K562 (cell line): ENCODE data around the gene NUP43. TPM values are rescaled to one million over a fixed set of nuclear protein-coding genes. Genes with fewer than 3 reads are reported as not detected.

Source experiments
- ARHGAP35 ChIP-seq: fragments of 450-650 bp; IDR thresholded peaks from 2 replicates; pipeline ENCODE4 v1.6.1; 2018; ENCODE audit not compliant: partially characterized antibody
- CC2D1A ChIP-seq: fragments of 450-650 bp; IDR thresholded peaks from 2 replicates; pipeline ENCODE4 v1.6.1; 2017; ENCODE audit warnings: mild to moderate bottlenecking
- CGGBP1 ChIP-seq: fragments of 250-450 bp; sonication (Bioruptor Pico); IDR thresholded peaks from 2 replicates; pipeline ENCODE4 v1.9.0; 2021; ENCODE audit warnings: mild to moderate bottlenecking
- CTCF ChIP-seq, 3 experiments: IDR thresholded peaks in 2 of 3; conservative IDR thresholded peaks in 1 of 3; 2 replicates each; pipeline ENCODE4 v1.5.1; 2011 to 2012; ENCODE audit warnings: low read length in 3 of 3, mild to moderate bottlenecking in 3 of 3, control low read depth in 2 of 3, improper control_type of control experiment in 1 of 3, inconsistent platforms in 1 of 3, low read depth in 1 of 3, mixed read lengths in 1 of 3, moderate library complexity in 1 of 3; ENCODE audit not compliant: insufficient read depth in 2 of 3
- ELK3 ChIP-seq: fragments of 450-650 bp; formaldehyde crosslinking; IDR thresholded peaks from 2 replicates; pipeline ENCODE4 v1.4.0; 2020; ENCODE audit warnings: mild to moderate bottlenecking
- IFI16 ChIP-seq: fragments of 250-450 bp; sonication (Bioruptor Pico); IDR thresholded peaks from 2 replicates; pipeline ENCODE4 v2.1.2; 2022; ENCODE audit warnings: mild to moderate bottlenecking, inconsistent platforms
- LARP7 ChIP-seq: fragments of 450-650 bp; IDR thresholded peaks from 2 replicates; pipeline ENCODE4 v1.6.1; 2016
- LCOR ChIP-seq: sonication (generic); formaldehyde crosslinking; IDR thresholded peaks from 2 replicates; pipeline ENCODE4 v1.8.0; 2022; ENCODE audit warnings: mild to moderate bottlenecking, missing genetic modification reagents
- NONO ChIP-seq, 2 experiments: fragments of 200-400 bp in 1 of 2; fragments of 450-650 bp in 1 of 2; formaldehyde crosslinking in 1 of 2; IDR thresholded peaks; 2 replicates each; pipeline ENCODE4 v1.6.1; 2017; ENCODE audit warnings: low read depth in 2 of 2, mild to moderate bottlenecking in 2 of 2, moderate library complexity in 2 of 2, low read length in 1 of 2
- PHB2 ChIP-seq: fragments of 450-650 bp; IDR thresholded peaks from 2 replicates; pipeline ENCODE4 v1.6.1; 2017; ENCODE audit warnings: low read depth
- PKNOX1 ChIP-seq: fragments of 450-650 bp; IDR thresholded peaks from 2 replicates; pipeline ENCODE4 v1.6.1; 2016
- SP1 ChIP-seq: sonication (generic); formaldehyde crosslinking; IDR thresholded peaks from 2 replicates; pipeline ENCODE4 v1.8.1; 2022; ENCODE audit warnings: mild to moderate bottlenecking, missing genetic modification reagents
- ZC3H4 ChIP-seq: sonication (generic); formaldehyde crosslinking; IDR thresholded peaks from 2 replicates; pipeline ENCODE4 v1.9.0; 2021; ENCODE audit warnings: missing genetic modification reagents, borderline replicate concordance
- ZNF316 ChIP-seq: fragments of 450-650 bp; IDR thresholded peaks from 2 replicates; pipeline ENCODE4 v1.6.1; 2016
- ZNF431 ChIP-seq: sonication (generic); formaldehyde crosslinking; IDR thresholded peaks from 2 replicates; pipeline ENCODE4 v1.8.0; 2022; ENCODE audit warnings: mild to moderate bottlenecking, missing genetic modification reagents
- ZNF449 ChIP-seq: fragments of 250-450 bp; sonication (Bioruptor Pico); IDR thresholded peaks from 2 replicates; pipeline ENCODE4 v1.8.0; 2022; ENCODE audit warnings: moderate library complexity, mild to moderate bottlenecking, inconsistent platforms
- ZNF518B ChIP-seq: fragments of 250-450 bp; sonication (Bioruptor Pico); IDR thresholded peaks from 2 replicates; pipeline ENCODE4 v1.5.0; 2021; ENCODE audit warnings: mild to moderate bottlenecking, moderate library complexity
- ZNF76 ChIP-seq: fragments of 250-450 bp; sonication (Bioruptor Pico); IDR thresholded peaks from 2 replicates; pipeline ENCODE4 v1.4.0; 2020; ENCODE audit warnings: mild to moderate bottlenecking, moderate library complexity, borderline replicate concordance
- ZNF780A ChIP-seq: fragments of 250-450 bp; sonication (Bioruptor Pico); IDR thresholded peaks from 2 replicates; pipeline ENCODE4 v1.5.0; 2021; ENCODE audit warnings: mild to moderate bottlenecking
- polyA plus RNA-seq, 8 experiments: library from polyadenylated mRNA; depleted of rRNA in 4 of 8; stranded (reverse) in 5 of 8; unstranded in 3 of 8; fragments of >200 nt; fragmentation: Nextera tagmentation in 2 of 8; fragmentation: Illumina TruSeq in 1 of 8; extraction: Ambion mirVana in 2 of 8; extraction: Trizol in 1 of 8; gene quantifications; 2 replicates each; pipeline versions ENCODE4 v1.2.1 to v1.2.3, GENCODE V29; 2011 to 2014; ENCODE audit warnings: inconsistent platforms in 1 of 8, missing spikeins in 1 of 8
- total RNA-seq, 7 experiments: library from RNA; depleted of rRNA in 6 of 7; stranded (reverse); fragments of >200 nt in 6 of 7; fragmentation: Illumina TruSeq in 2 of 7; extraction: Trizol in 2 of 7; gene quantifications; 2 replicates each; pipeline versions ENCODE4 v1.2.1 to v1.2.3, GENCODE V29; 2011 to 2021; ENCODE audit warnings: low replicate concordance in 1 of 7

Gene NUP43
- total and polyA plus RNA-seq, 9 of the 15 experiments (the other 6 are each of a cell fraction or from before 2014, with no cell fraction given): 28.9 to 136 (median 67.4) TPM

GRCh38 chr6:149746147-149746946, at the start of gene NUP43 (continued):
- TF ChIP-seq NONO (IDR thresholded peaks at IDR 0.05; ENCODE audit: low read depth in 2 of 2, low read length in 1 of 2) (no peak), ZNF431 (CRISPR knock-in tag) (no peak), PKNOX1 (no peak), CC2D1A (peak; percentile 89), IFI16 (CRISPR knock-in tag) (no peak), ZNF76 (CRISPR knock-in tag) (no peak), ARHGAP35 (no peak), ZNF449 (CRISPR knock-in tag) (no peak), LARP7 (0 out of 2 replicates have a peak, but pooled peaks have one; percentile 34), ZNF518B (CRISPR knock-in tag) (no peak), ELK3 (CRISPR knock-in tag) (no peak), ZC3H4 (CRISPR knock-in tag) (no peak), CTCF (IDR thresholded peaks at IDR 0.05 in 2 of 3, conservative IDR thresholded peaks at IDR 0.05 in 1 of 3; ENCODE audit: insufficient read depth in 2 of 3, low read depth in 1 of 3, low read length in 3 of 3) (peak; percentile 61 to 75 (median 71)), LCOR (peak; percentile 97), SP1 (CRISPR knock-in tag) (peak; percentile 66; the same call in 1 of the 2 replicates), PHB2 (0 out of 2 replicates have a peak, but pooled peaks have one; percentile 13), CGGBP1 (CRISPR knock-in tag) (no peak), ZNF780A (no peak), ZNF316 (peak; percentile 92)
